Gastroesophageal sphincter (tissue), 4 donors: ENCODE data around the gene PTPRN2. TPM values are rescaled to one million over a fixed set of nuclear protein-coding genes. Genes with fewer than 3 reads are reported as not detected.

Source experiments
- ATAC-seq: fragments of 150-250 bp; one replicate; pipeline ENCODE4 v1.9.1; 2016; ENCODE audit warnings: mild to moderate bottlenecking, moderate library complexity
- H3K27ac ChIP-seq, 4 donors: fragments of 200-600 bp; sonication (generic) in 3 of 4; 1 replicate in 3 of 4; 2 replicates in 1 of 4; pipeline ENCODE4 v1.5.1; 2016 to 2019
- H3K27me3 ChIP-seq: fragments of 200-600 bp; sonication (generic); one replicate; pipeline ENCODE4 v1.5.1; 2019
- H3K36me3 ChIP-seq, 2 donors: fragments of 200-600 bp; sonication (generic); one replicate each; pipeline ENCODE4 v1.5.1; 2019; ENCODE audit warnings: control low read depth in 1 of 2
- H3K4me1 ChIP-seq, 3 donors: fragments of 200-600 bp; sonication (generic); 1 replicate in 2 of 3; 2 replicates in 1 of 3; pipeline ENCODE4 v1.5.1; 2016 to 2019; ENCODE audit warnings: control low read depth in 2 of 3
- H3K4me3 ChIP-seq, 2 donors: fragments of 200-600 bp; sonication (generic); one replicate each; pipeline ENCODE4 v1.5.1; 2019; ENCODE audit warnings: mild to moderate bottlenecking in 1 of 2, moderate library complexity in 1 of 2
- H3K9me3 ChIP-seq, 3 donors: fragments of 200-600 bp; sonication (generic); one replicate each; pipeline ENCODE4 v1.5.1; 2017 to 2019; ENCODE audit warnings: control low read depth in 2 of 3
- EP300 ChIP-seq: sonication (generic); formaldehyde crosslinking; IDR thresholded peaks from one replicate; pipeline ENCODE4 v1.6.1; 2017; ENCODE audit warnings: antibody characterized with exemption, mild to moderate bottlenecking
- POLR2A ChIP-seq, 2 donors: fragments of 450-650 bp; IDR thresholded peaks; one replicate each; pipeline ENCODE4 v1.6.1; 2017; ENCODE audit warnings: antibody characterized with exemption in 2 of 2, mild to moderate bottlenecking in 2 of 2, moderate library complexity in 1 of 2
- POLR2AphosphoS5 ChIP-seq: sonication (generic); formaldehyde crosslinking; IDR thresholded peaks from one replicate; pipeline ENCODE4 v1.6.1; 2017; ENCODE audit warnings: antibody characterized with exemption
- WGBS, 2 donors: methylation state at CpG; one replicate each; pipeline ENCODE4 v1.1.5; 2018; ENCODE audit warnings: low coverage in 1 of 2; 5-methylcytosine and 5-hydroxymethylcytosine counted together
- total RNA-seq, 4 donors: library from RNA; depleted of rRNA; stranded (reverse); fragments of >200 nt; gene quantifications; one replicate each; pipeline ENCODE4 v1.1.0, GENCODE V29; 2016
- TF ChIP-seq, protein P1 (sequence below), 4 experiments: fragments of 200-600 bp in 2 of 4; fragments of 450-650 bp in 2 of 4; sonication (generic) in 1 of 4; IDR thresholded peaks; one replicate each; pipeline ENCODE4 v1.5.1; 2017 to 2019; ENCODE audit warnings: antibody characterized with exemption in 4 of 4, mild to moderate bottlenecking in 2 of 4, moderate library complexity in 2 of 4

Gene PTPRN2
- total RNA-seq, 4 donors from 2014 or later, result 1.7 to 4.7 (median 3.3) TPM

DNA sequence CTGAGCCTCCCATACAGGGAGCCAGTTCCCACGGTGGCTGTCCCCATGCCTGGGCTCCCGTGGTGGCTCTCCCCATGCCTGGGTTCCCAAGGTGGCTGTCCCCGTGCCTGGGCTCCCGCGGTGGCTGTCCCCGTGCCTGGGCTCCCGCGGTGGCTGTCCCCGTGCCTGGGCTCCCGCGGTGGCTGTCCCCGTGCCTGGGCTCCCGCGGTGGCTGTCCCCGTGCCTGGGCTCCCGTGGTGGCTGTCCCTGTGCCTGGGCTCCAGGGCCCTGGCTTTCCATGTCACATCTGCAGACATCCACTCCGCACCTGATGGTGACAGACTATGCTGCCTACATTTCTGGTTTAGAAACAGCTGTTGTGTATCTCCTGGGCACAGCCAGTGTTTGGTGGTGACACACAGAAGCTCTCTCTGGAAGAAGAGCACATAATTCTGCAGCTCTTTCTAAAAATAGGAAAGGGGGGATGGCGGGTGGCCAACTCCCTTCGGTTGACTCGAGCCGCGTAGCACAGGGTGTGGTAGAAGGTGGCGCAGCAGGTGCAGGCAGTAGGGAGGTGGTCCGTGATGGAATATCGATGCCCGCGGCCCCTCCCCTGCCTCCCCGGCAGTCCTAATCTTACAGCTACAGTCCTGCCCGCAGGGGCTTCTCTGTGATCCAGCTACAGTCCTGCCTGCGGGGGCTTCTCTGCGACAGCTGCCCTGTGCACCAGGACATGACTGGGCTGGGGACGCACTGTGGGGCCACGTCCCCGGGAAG is 999.6 kb downstream of the PTPRN2 start:
- Histone ChIP-seq H3K36me3 (no peaks in the 10 kb centered on the region), H3K4me3 (no peak overlapping the region), H3K4me1 (no peaks in the 10 kb centered on the region), H3K27me3 (peaks cover 74% of the 10 kb centered on the region), H3K27ac (no peak overlapping the region), H3K9me3 (peaks cover 0 to 9% (median 0%) of the 10 kb centered on the region in 3 donors)
- TF ChIP-seq POLR2A (IDR thresholded peaks at IDR 0.05), result no peak
- TF ChIP-seq, protein P1, sequence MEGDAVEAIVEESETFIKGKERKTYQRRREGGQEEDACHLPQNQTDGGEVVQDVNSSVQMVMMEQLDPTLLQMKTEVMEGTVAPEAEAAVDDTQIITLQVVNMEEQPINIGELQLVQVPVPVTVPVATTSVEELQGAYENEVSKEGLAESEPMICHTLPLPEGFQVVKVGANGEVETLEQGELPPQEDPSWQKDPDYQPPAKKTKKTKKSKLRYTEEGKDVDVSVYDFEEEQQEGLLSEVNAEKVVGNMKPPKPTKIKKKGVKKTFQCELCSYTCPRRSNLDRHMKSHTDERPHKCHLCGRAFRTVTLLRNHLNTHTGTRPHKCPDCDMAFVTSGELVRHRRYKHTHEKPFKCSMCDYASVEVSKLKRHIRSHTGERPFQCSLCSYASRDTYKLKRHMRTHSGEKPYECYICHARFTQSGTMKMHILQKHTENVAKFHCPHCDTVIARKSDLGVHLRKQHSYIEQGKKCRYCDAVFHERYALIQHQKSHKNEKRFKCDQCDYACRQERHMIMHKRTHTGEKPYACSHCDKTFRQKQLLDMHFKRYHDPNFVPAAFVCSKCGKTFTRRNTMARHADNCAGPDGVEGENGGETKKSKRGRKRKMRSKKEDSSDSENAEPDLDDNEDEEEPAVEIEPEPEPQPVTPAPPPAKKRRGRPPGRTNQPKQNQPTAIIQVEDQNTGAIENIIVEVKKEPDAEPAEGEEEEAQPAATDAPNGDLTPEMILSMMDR (IDR thresholded peaks at IDR 0.05), result no peak
- no peak for TF ChIP-seq EP300
- TF ChIP-seq POLR2AphosphoS5, result no peak
- ATAC-seq, result no peak
- WGBS, 2 donors, result 59% methylated on average over 13 of the region's 34 CpGs; no CpG with 5 or more reads in 1 of the 2 donors

DNA sequence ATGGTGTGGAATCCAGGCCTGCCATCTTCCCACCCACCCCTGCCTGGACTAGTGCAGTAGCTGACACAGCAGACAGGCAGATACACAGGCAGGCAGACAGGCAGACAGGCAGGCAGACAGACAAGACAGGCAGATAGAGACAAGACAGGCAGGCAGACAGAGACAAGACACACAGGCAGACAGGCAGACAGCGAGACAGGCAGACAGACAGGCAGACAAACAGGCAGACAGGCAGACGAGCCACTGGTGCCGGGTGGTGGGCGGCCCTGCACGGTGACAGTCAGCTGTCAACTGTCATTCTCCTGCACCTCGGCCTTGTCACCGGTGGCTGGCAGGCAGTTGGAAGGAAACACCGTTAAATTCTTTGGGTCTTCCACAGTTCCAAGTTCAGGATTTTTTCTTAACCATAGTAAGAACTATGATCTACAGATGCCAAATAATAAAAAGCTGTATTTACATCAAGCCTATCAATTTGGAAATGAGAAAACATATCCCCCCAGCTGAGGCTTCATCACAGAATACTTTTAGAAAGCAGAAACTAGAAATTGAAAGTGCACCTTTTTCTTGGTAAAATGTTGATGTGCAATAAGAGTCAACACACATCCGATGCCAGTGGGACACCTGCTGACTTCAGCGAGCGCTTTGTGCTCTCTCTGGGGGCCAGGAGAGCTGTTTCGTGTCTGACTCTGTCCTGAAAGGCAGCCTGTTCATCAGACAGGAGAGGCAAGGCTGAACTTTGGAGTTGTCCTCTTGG is 1000.4 kb downstream of the PTPRN2 start:
- no peak for ATAC-seq
- no peak overlapping the region for H3K4me3 ChIP-seq
- H3K36me3 ChIP-seq, result no peaks in the 10 kb centered on the region

DNA sequence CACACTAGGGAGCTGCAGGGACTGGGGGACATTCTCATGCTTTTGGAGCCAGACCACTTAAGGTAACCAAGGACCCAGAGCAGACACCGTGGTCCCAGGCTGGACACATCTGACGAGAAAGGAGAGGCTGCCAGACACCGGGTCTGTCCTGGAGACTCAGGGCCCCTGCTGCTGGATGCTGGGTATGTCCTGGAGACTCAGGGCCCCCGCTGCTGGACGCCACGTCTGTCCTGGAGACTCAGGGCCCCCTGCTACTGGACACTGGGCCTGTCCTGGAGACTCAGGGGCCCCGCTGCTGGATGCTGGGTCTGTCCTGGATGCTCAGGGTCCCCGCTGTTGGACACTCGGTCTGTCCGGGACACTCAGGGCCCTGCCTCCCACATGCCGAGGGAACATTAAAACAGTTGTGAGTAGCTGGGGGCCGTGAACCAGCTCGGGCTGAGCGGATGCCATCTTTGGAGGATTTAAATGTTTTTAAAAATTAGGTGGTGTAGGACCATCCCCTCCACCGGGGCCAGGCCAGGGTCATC is 1001.1 kb downstream of the PTPRN2 start:
- TF ChIP-seq EP300, result no peak
- TF ChIP-seq POLR2AphosphoS5, result no peak
- TF ChIP-seq POLR2A (IDR thresholded peaks at IDR 0.05), result no peak
- TF ChIP-seq, protein P1 (IDR thresholded peaks at IDR 0.05), result no peak
- no peak for ATAC-seq
- WGBS, 2 donors, result 92% methylated on average over 3 of the region's 15 CpGs; no CpG with 5 or more reads in 1 of the 2 donors
- Histone ChIP-seq H3K27ac (no peak overlapping the region), H3K9me3 (peaks cover 0 to 9% (median 0%) of the 10 kb centered on the region in 3 donors), H3K4me3 (no peak overlapping the region), H3K4me1 (no peaks in the 10 kb centered on the region), H3K27me3 (peaks cover 70% of the 10 kb centered on the region), H3K36me3 (no peaks in the 10 kb centered on the region)

More for the DNA sequence above, 1000.4 kb downstream of the PTPRN2 start:
- TF ChIP-seq, protein P1 (IDR thresholded peaks at IDR 0.05), result no peak
- TF ChIP-seq POLR2AphosphoS5 (no peak), POLR2A (IDR thresholded peaks at IDR 0.05) (no peak), EP300 (no peak)
- Histone ChIP-seq H3K27me3 (peaks cover 67% of the 10 kb centered on the region), H3K9me3 (peaks cover 0 to 9% (median 0%) of the 10 kb centered on the region in 3 donors), H3K4me1 (no peaks in the 10 kb centered on the region), H3K27ac (no peak overlapping the region)
- WGBS, 2 donors, result 74 to 87% methylated on average over 5 to 7 of the region's 12 CpGs

DNA sequence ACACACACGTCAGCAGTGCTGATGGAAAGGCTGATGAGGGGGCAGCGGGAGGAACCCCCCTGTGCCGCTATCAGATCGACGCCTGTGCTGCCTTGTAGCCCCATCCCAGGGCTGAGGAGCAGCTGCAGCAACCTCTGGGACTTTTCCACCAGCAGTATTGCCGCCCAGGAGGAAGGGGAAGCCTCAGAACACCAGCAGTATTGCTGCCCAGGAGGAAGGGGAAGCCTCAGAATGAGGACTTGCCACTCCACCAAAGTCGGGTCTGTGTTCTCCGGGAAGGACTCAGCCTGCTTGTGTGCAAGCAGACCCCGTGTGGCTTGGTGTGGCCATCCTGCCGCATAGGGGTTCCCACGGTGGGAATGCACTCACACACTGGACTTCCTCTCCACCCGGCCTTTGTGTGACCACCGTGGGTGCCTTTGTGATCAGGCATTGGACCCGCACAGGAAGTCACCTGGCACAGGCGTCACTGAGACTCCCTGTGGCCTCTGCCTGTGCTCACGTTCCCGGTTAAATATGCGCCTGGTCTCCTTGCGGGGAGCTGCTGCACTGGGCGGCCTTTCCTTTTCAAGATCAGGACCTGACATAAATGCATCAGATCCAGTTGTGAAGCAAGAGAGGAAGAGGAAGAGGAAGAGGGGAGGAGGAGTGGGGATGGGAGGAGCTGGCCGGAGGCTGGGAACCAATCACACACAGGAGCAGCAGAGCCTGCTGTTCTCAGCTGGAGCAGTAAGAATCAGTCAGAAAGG is 1002.3 kb downstream of the PTPRN2 start:
- no peak for ATAC-seq
- Histone ChIP-seq H3K27me3 (peaks cover 69% of the 10 kb centered on the region), H3K27ac (no peak overlapping the region), H3K9me3 (peaks cover 0 to 9% (median 0%) of the 10 kb centered on the region in 3 donors), H3K4me3 (peak overlapping the region in 1 of 2 donors; percentile 16), H3K4me1 (no peaks in the 10 kb centered on the region), H3K36me3 (no peaks in the 10 kb centered on the region)
- no peak for TF ChIP-seq POLR2AphosphoS5
- TF ChIP-seq POLR2A (IDR thresholded peaks at IDR 0.05), result no peak
- TF ChIP-seq, protein P1 (IDR thresholded peaks at IDR 0.05), result no peak
- no peak for TF ChIP-seq EP300
- WGBS, 2 donors, result 75% methylated on average over 7 of the region's 21 CpGs; no CpG with 5 or more reads in 1 of the 2 donors
